NCI-H2029 (cell line): ENCODE results near the gene DBNDD2.
A peak's percentile ranks its signal among the peaks of the same experiment; 100 is the strongest.

Experiments used
- DNase-seq: peaks from one replicate; lab custom pipeline; 2025; lab: John Stamatoyannopoulos, UW

DBNDD2 gene

GRCh38 chr20:45387274-45387673, 20.8 kb upstream of the DBNDD2 start:
- no peak for DNase-seq

- DNase-seq, result no peak
These were observed 17.2 kb upstream of the DBNDD2 start for GRCh38 chr20:45390931-45391330.

GRCh38 chr20:45391559-45391958, 16.5 kb upstream of the DBNDD2 start:
- no peak for DNase-seq

GRCh38 chr20:45392733-45393132, 15.4 kb upstream of the DBNDD2 start:
- no peak for DNase-seq

- no peak for DNase-seq
These were observed 13.6 kb upstream of the DBNDD2 start for GRCh38 chr20:45394221-45395113.

- DNase-seq, result no peak
These were observed 13.0 kb upstream of the DBNDD2 start for GRCh38 chr20:45395114-45395415.

- DNase-seq, result no peak
These were observed 9.1 kb upstream of the DBNDD2 start for GRCh38 chr20:45399018-45399417.

- DNase-seq, result no peak
These were observed 7.6 kb upstream of the DBNDD2 start for GRCh38 chr20:45400346-45401031.

- DNase-seq, result no peak
These were observed 5.1 kb upstream of the DBNDD2 start for GRCh38 chr20:45402946-45403345.

GRCh38 chr20:45404438-45404837, 3.7 kb upstream of the DBNDD2 start:
- peak; percentile 48 for DNase-seq

- DNase-seq, result no peak
These were observed 2.4 kb upstream of the DBNDD2 start for GRCh38 chr20:45405571-45406259.

- DNase-seq, result peak; percentile 30
These were observed 1.6 kb upstream of the DBNDD2 start for GRCh38 chr20:45406260-45407066.

GRCh38 chr20:45407067-45407745, 883 bp upstream of the DBNDD2 start:
- no peak for DNase-seq

GRCh38 chr20:45408646-45409213, 641 bp downstream of the DBNDD2 start:
- no peak for DNase-seq

GRCh38 chr20:45409521-45410272, 1.6 kb downstream of the DBNDD2 start:
- DNase-seq, result no peak

GRCh38 chr20:45410887-45411286, 2.8 kb downstream of the DBNDD2 start:
- no peak for DNase-seq

- no peak for DNase-seq
These were observed 4.6 kb downstream of the DBNDD2 start for GRCh38 chr20:45412653-45413052.

- DNase-seq, result no peak
These were observed 5.4 kb downstream of the DBNDD2 start for GRCh38 chr20:45413479-45413878.

- peak; percentile 89 for DNase-seq
These were observed 7.9 kb downstream of the DBNDD2 start, which contains the start of gene PIGT for GRCh38 chr20:45415822-45416637. PIGT (plus strand) TSS chr20:45416141; CDS start chr20:45416157, 16 bp downstream.
